ENCODE results near the gene ZNF688.
"Not testable (repeated sequence)": the region's sequence is repeated elsewhere in the genome, so short reads cannot be mapped to it uniquely, and the experiment has no call there.

The ZNF688 gene

DNA sequence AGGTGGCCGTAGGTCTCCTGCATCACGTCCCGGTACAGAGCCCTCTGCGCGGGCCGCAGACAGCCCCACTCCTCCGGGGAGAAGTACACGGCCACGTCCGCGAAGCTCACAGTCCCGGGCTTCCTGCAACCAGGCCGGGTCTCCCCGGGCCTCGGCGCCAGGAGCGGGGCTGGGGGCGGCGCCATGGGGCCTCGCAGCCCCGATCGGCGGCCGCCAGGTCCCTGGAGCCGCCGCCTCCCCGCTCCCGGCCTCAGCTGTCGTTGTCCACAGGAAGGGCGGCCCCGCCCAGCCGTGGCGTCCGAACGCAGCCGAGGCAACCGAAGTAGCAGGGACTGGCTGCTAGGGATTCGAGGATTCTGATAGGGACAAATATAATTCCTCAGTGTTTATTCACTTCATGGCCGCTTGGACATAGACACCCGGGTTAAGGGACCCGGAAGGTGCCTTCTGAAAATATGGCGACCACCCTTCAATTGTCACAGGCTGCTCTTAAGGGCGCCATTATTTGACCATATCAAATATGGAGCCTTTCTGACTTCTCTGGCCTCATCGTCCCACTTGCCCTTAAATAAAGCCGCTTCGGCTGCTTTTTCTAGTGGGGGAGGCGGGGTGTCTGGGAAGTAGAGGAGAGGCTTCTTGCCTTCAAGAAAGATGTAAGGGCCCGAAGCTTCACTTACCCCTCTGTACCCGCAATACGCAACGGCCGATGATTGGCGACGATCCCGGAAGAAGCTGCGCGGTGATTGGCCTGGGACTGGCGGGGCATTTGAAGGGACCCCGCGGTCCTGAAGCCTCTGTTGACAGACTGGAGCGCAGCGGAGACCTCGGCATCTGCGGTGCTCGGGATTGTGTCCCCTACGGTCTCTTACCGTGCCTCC is at the start of gene ZNF688:
TSS of gene ZNF688 (minus strand) at position 270 of the 878 bp plus-strand sequence. CDS start at position 185, 85 bp downstream.
- DNase-seq = peak; percentile 95

DNA sequence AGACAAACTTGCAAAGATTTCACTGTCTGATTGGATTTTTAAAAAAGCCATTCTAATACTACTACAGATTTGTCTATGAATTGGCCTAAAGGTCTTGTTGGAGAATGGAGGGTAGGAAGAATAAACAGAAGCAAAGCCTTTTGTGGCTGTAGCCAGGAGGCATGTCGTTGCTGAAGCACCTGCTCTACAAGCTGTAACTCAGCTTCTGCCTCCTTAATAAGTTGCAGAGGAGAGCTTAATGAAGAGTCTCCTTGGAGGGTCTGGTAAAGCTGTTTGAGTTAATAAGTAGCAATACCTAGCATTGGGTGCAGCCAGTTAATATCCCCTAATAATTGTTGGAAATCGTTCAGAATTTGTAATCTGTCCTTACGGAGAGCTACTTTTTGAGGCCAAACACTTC is 48.7 kb upstream of the ZNF688 start:
- DNase-seq = no peak

DNA sequence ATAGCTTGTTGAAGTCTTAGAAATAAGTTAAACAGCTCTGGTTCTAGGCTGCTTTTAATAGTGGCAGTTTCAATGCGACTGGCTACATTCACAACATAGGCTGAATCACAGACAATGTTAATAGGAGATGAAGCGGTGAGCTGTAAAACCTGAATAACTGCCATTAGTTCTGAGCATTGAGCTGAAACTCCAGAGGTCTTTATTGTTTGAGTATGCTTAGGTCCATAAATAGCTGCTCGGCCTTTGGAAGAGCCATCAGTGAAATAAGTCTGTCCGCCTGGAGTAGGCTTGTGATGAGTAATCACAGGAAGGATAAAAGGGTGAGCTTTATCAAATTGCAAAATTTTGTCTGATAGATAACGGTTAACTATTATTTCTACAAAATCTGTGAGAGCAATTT is 48.1 kb upstream of the ZNF688 start:
- no peak for DNase-seq

DNA sequence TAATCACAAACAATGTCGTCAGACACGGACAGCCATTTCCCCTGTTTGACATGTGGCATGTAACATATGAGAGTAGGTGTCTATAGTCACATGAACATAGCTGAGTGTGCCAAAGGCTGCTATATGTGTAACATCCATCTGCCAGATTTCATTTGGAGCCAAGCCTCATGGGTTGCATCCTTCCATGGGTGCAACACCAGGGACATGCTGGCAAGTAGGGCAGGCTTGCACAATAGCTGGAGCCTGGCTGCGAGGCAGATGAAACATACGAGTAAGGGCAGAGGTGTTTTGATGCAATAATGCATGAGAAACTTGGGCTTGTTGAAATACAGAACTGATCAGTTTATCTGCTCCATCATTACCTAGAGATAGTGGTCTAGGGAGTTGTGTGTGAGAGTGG is 47.7 kb upstream of the ZNF688 start:
- no peak for DNase-seq

DNA sequence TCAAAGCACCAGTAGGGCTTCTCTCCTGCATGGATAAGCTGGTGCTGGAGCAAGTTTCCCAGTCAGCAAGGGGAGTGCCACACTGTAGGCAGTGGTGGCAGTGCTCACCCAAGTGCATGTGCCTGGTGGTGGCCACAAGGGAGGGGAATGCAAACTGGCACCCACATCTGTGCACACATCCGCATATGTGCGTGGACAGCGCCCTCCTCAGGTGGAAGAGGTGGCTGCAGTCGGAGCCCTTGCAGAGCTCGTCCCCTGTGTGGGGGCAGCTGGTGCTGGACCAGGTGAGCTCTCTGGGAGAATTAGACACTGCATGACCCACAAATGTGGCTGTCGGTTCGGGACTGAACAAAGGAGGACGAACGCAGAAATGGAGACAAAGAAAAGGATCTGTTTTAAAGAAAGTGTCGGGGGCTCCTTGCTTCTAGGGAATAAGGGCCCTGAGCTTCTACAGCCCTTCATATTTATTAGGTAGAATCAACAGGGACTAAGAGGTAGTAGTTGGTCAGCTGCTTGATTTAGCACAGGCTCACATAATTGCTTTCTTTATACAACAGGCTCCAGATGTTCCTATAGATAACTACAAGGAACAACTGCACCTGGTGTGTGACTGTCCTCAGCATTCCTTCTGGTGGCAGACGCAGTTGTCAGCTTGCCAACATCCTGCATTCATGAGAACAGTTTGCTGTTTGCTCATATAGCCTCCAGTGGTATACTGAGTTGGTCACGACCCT is 44.0 kb upstream of the ZNF688 start:
- DNase-seq = peak; percentile 56

DNA sequence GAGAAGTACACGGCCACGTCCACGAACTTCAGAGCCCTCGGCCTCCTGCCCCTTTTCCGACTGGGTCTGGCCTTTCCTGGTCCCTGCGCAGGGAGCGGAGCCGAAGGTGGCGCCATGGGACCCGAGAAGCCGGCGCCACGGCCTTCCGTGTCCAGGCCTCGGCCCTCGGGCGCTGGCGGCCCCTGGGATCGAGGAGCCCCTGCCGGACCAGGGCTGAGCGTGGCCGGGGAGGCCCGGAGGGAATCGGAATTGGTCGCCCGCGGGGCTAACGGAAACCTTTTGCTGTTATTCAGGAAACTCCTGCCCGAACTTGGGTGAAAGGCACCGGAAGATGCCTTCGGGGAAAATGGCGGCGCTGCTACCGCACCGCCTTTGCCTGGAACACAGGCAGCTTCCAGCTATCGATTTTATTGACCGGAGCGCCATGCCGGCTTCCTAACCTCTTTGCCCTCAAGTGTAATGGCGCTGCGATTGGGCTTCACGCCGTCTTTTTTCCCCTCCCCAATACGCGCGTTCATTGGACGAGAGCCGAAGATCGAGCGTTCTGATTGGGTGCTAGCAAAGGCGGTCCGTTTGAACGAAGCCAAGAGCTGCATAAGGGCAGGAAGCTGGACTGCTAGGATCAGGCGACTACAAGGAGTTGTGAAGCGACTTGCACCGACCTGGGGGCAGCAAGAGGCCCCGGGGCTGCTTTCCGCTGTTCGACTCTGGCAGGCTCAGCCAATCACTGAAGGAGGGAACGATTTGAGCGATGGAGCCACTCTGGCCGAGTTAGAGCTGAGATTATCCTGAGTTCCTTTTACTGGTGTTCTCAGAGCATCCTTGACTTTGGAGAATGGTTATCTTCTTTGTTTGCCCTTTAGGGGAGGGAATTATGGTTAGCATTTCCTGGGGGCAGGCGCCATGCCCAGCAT is 38.7 kb upstream of the ZNF688 start, which contains the start of gene ZNF689:
TSS of gene ZNF689 (minus strand) at position 464 of the 914 bp plus-strand sequence. CDS start at position 116, 348 bp downstream.
- peak; percentile 93 for DNase-seq

DNA sequence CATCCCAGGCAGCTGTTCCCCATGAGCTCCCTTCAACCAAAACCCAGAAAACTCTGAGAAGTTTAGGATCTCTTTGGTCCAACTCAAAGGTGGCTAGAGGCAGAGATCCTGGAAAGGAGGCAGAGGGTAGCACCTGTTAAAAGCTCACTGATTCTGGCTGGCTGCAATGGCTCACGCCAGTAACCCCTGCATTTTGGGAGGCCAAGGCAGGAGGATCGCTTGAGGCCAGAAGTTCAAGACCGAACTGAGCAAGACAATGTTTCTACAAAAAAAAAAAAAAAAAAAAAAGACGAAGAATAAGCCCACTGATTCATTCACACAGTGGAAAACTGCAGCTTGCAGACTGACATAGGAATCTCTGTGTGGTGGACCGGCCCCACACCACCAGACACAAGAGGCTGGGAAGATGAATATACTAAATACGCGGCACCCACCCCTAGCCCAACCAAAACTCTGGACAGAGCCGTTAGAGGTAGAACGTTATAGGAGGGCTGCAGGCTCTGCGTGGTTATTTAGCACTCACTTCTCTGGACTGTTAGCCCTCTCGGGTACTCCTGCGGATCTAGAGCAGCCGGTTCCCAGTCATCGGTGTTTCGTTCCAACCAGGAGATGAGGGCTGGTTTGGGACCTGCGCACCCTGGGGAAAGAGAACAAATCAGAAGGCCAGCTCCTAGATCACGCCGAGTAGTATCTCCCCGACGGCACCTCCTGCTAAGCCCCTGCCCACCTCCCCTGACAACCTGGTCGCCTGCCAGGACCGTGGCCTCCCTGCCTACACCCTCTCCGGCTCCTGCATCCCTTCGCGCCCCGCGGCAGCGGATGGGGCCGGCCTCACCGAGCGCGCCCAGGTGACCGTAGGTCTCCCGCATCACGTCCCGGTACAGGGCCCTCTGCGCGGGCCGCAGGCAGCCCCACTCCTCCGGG is 37.8 kb upstream of the ZNF688 start:
- peak; percentile 50 for DNase-seq

DNA sequence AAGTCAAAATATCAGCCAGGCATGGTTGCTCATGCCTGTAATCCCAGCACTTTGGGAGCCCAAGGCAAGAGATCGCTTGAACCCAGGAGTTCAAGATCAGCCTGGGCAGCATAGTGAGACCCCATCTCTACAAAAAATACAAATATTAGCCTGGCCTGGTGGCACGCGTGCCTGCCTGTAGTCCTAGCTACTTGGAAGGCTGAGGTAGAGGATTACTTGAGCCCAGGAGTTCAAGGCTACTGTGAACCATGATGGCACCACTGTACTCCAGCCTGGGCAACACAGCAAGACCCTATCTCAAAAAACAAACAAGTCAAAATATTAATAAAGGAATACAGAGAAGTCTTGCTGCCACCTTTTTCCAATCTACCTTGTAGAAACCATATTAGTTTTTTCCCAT is 34.5 kb upstream of the ZNF688 start:
- DNase-seq = no peak

DNA sequence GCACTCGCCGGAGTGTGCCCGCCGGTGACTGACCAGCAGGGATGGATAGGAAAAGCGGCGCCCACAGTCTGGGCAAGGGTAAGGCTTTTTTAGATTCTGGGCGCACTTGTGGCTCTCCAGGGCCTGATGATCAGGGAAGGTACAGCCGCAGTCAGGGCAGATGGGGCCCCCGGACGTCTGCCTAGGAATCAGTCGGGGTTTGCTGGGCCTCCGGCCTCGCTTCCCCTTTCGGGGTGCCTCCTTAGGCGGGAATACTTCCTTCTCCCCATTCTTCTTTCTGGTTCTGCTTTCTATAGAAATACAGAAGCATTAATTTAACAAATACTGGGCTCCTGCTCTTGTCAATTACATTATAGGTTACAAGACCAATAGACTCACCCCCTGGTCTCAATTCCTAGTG is 33.6 kb upstream of the ZNF688 start:
- DNase-seq = no peak

DNA sequence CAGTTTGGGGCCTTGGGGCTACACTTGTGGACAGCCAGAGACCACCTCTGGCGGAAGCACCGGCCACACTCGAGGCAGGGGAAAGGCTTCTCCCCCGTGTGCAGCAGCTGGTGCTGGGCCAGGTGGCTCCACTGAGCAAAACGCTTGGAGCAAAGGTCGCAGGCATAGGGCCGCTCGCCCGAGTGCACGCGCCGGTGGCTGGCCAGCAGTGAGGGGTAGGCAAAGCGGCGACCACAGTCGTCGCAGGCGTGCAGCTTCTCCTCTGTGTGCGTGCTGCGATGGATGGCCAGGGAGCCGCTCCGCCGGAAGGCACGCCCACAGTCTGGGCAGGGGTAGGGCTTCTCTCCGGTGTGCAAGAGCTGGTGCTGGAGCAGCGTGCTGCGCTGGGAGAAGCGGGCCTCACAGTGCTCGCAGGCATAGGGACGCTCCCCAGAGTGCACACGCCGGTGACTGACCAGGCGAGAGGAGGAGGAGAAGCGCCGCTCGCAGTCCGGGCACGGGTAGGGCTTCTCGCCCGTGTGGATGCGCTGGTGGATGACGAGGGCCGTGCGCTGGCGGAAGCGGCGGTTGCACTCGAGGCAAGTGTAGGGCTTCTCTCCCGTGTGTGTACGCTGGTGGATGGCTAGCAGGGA is 32.9 kb upstream of the ZNF688 start:
- DNase-seq = no peak

DNA sequence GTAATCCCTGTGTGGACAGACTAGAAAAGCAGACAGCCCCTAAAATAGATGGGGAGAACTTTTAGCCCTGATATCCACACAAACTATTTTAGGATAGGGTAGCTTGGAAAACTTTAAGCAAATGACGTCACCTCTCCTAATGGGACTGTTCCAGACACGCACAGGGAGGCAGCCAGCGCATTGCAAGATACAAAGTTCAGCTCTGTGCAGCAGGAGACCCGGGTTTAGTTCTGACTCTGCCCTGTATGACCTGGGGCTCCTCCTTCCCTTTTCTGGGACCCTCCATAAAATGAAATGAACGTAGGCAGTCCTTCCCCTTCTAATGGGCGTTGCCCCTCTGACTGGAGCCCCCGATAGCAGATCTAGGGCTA is 32.4 kb upstream of the ZNF688 start:
- no peak for DNase-seq

DNA sequence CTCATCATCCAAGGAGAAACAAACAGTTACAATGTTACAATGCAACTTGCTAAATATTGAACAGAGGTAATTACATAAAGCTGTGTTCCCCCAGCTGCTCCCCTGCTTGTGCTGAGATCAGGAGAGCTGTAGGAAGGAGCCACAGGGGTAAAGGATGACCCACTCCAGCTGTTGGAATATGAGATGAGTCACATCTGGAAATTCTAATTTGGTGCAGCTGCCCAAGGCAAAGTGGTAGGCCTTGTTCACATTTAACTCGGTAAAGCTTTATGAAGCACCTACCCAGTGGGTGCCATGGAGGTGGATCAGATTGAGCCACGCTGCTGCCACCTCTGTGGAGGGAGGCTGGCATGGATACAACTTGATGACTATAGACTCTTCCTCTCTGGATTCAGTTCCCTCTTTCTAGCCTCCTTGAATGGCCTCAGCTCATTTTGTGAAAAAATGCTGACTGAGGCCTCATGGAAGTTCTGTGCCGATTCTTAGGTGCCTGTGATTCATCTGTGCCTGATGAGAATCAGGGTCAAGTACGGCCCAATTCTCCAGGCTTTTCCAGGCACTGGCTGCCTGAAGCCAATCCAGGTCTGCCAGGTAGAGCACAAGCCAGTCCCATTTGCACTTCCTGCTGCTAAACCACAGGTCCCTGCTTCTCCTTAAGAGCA is 31.2 kb upstream of the ZNF688 start:
- no peak for DNase-seq

DNA sequence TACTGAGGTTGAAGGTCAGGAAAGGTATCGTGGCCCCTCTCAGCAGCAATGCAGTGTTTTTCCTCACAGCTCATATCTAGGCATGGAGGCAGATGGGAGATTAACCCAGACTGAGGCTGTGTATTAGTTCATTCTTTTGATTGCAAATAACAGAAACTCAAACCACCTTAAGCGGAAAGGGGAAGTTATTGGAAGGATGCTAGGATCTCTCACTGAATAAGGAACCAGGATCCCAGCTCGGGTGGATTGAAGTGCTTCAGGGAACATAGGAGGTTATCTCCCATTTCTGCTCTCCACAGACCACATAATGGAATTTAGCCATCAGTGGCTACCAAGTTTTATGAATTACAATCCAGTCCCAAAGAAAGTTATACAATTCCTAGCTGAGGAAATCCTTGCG is 30.5 kb upstream of the ZNF688 start:
- no peak for DNase-seq

DNA sequence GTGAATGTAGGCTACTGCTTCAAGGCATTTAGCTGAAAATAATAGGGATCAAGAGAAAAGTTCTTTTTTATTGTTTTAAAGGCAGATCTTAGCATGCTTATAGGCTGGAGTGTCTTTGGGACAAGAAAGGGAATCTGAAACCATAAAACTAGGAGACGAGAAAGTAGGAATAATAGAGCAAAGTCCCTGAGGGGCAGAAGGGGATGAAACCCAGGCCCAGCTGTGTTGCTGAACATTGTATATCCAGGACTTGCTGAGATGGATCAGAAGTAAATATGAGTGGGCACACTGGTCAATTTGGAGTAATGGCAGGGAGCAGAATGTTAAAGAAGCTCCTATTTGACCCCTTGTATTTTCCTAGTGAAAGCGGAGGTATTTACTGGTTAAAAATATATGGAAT is 29.4 kb upstream of the ZNF688 start:
- DNase-seq = no peak

DNA sequence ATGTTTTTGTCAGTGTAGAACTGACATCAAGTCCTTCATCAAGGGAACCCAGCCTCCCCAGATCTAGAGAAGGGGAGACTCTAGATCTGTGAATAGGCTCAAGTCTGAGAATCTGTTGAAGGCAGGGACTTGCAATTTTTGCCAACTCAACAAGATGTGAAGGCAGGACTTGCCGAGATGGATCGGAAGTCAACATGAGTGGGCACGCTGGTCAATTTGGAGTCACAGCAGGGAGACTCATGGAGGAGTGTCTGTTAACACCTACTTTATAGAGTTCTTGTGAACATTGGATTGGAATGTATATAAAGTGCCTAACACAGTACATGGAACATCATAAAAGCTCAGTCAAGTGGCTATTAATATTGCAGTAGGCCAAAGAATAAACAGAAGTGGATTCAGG is 28.7 kb upstream of the ZNF688 start:
- DNase-seq = no peak

DNA sequence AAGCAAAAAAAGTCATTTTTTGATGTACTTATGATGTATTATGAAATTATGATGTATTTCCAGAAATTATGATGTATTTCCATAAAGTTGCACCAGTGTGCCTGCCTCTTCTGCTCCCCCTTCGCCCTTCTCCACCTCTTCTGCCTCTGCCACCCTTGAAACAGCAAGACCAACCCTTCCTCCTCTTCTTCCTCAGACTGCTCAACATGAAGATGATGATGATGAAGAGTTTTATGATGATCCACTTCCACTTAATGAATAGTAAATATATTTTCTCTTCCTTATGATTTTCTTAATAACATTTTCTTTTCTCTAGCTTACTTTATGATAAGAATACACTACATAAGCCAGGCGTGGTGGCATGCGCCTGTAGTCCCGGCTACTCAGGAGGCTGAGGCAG is 21.4 kb upstream of the ZNF688 start:
- DNase-seq = no peak

DNA sequence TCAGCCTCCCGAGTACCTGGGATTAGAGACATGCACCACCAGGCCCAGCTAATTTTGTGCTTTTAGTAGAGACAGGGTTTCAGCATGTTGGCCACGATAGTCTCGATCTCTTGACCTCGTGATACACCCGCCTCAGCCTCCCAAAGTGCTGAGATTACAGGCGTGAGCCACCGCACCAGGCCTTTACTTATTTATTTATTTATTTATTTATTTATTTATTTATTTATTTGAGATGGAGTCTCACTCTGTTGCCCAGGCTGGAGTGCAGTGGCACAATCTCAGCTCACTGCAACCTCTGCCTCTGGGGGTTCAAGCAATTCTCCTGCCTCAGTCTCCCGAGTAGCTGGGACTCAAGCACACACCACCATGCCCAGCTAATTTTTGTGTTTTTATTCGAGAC is 19.4 kb upstream of the ZNF688 start:
- DNase-seq = not testable (repeated sequence)

DNA sequence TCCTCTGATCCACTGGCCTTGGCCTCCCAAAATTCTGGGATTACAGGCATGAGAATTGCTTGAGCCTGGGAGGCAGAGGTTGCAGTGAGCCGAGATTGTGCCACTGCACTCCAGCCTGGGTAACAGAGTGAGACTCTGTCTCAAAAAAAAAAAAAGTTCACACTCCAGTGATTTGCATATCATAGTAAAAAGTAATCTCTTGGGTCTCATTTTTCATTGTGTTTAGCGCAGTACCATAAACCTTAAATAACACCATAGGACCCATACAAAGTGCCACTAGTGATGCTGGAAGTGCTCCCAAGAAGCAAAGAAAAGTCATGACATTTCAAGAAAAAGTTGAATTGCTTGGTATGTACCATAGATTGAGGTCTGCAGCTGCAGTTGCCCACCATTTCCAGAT is 18.1 kb upstream of the ZNF688 start:
- not testable (repeated sequence) for DNase-seq

DNA sequence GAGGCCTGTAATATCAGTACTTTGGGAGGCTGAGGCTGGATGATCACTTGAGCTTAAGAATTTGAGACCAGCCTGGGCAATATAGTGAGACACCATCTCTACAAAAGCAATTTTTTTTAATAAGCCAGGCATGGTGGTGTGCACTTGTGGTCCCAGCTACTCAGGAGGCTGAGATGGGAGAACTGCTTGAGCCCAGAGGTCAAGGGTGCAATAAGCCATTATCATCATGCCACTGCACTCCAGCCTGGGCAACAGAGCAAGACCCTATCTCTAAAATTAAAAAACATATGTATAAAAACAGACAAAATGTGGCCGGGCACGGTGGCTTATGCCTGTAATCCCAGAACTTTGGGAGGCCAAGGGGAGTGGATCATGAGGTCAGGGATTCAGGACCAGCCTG is 17.1 kb upstream of the ZNF688 start:
- no peak for DNase-seq

DNA sequence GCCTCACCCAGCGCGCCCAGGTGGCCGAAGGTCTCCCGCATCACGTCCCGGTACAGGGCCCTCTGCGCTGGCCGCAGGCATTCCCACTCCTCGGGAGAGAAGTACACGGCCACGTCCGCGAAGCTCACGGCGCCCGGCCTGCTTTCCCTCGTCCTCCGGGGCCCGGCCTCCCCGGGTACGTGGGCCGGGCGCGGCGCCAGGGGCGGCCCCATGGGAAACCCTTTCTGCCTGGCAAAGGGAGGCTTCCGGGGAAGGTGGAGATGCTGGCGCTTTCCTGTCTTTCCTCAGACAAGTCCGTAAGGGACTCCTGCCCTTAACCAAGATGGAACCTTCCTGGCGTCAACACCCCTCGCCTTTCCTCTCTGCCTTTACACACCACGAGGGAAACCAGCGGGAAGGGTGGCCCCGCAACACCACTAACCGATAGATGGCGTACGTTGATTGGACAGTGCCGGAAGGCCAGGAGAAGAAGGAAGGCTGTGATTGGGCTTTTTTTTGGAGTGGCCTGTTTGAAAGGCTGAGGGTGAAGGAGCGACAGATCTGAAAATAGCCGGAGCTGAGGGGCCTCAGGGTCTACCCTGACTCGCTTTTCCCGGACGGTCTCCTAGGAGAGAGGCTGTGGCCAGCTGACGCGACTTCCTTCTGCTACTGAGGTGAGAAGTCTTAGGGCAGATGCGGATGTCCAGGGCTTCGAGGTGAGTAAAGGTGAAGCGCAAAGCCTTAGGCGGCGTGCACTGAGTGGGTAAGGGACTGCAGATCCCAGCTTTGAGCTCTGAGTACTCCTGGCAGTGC is 14.1 kb upstream of the ZNF688 start, which contains the start of gene ZNF785:
TSS of gene ZNF785 (minus strand) at position 298 of the 792 bp plus-strand sequence. CDS start at position 212, 86 bp downstream.
- DNase-seq = peak; percentile 92
